ENCODE measurements around the gene ASTN2. TPM values are rescaled to one million over a fixed set of nuclear protein-coding genes. Genes with fewer than 3 reads are reported as not detected.

The ASTN2 gene
- polyA plus RNA-seq, 1 donor from 2014 or later, result 6.8 TPM

DNA sequence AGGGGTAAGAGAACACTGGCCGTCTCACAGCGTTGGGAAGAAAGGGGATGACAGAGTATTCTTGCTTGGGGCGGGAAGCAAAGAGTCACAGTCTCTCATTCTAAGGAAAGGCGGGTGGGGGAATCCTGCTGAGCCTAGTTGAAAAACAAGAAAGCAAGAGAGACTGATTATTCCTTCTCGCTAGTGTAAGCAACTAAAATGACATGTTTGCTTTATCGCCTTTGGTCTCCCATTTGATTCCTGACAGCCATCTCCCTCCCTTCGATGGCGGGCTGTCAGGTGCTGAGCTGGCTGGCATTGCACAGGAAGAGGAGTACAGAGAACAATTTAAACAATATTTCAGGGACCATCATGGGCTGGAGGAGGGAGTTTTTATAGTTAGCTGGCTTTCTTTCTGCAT is 331.3 kb downstream of the ASTN2 start:
- no peaks in the 10 kb centered on the region for H3K79me2 ChIP-seq (replicated peaks; ENCODE audit: insufficient read depth, low read length)
- H3F3A ChIP-seq (ENCODE audit: insufficient read depth, low read length, poor library complexity, severe bottlenecking), result no peaks in the 10 kb centered on the region
- peak overlapping the region; percentile 25 for H3K9ac ChIP-seq (ENCODE audit: low read length)
- H2AFZ ChIP-seq (ENCODE audit: low read depth, low read length), result no peak overlapping the region
- no peaks in the 10 kb centered on the region for H4K20me1 ChIP-seq (ENCODE audit: insufficient read depth)
- peak overlapping the region; percentile 19 for H3K4me2 ChIP-seq (ENCODE audit: low read length)
- peak overlapping the region; percentile 11 for H3K27ac ChIP-seq (ENCODE audit: low read length)
- no peaks in the 10 kb centered on the region for H3K27me3 ChIP-seq (ENCODE audit: insufficient read depth, low read depth, low read length)
- no peaks in the 10 kb centered on the region for H3K9me2 ChIP-seq (ENCODE audit: insufficient read depth, low read length)
- no peaks in the 10 kb centered on the region for H3K36me3 ChIP-seq (ENCODE audit: insufficient read depth, low read length)
- H3K4me3 ChIP-seq (ENCODE audit: low read length), result peak overlapping the region; percentile 52
- TF ChIP-seq, protein P1, sequence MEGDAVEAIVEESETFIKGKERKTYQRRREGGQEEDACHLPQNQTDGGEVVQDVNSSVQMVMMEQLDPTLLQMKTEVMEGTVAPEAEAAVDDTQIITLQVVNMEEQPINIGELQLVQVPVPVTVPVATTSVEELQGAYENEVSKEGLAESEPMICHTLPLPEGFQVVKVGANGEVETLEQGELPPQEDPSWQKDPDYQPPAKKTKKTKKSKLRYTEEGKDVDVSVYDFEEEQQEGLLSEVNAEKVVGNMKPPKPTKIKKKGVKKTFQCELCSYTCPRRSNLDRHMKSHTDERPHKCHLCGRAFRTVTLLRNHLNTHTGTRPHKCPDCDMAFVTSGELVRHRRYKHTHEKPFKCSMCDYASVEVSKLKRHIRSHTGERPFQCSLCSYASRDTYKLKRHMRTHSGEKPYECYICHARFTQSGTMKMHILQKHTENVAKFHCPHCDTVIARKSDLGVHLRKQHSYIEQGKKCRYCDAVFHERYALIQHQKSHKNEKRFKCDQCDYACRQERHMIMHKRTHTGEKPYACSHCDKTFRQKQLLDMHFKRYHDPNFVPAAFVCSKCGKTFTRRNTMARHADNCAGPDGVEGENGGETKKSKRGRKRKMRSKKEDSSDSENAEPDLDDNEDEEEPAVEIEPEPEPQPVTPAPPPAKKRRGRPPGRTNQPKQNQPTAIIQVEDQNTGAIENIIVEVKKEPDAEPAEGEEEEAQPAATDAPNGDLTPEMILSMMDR (IDR thresholded peaks at IDR 0.05; ENCODE audit: poor library complexity, severe bottlenecking), result no peak
- TF ChIP-seq, protein P2, sequence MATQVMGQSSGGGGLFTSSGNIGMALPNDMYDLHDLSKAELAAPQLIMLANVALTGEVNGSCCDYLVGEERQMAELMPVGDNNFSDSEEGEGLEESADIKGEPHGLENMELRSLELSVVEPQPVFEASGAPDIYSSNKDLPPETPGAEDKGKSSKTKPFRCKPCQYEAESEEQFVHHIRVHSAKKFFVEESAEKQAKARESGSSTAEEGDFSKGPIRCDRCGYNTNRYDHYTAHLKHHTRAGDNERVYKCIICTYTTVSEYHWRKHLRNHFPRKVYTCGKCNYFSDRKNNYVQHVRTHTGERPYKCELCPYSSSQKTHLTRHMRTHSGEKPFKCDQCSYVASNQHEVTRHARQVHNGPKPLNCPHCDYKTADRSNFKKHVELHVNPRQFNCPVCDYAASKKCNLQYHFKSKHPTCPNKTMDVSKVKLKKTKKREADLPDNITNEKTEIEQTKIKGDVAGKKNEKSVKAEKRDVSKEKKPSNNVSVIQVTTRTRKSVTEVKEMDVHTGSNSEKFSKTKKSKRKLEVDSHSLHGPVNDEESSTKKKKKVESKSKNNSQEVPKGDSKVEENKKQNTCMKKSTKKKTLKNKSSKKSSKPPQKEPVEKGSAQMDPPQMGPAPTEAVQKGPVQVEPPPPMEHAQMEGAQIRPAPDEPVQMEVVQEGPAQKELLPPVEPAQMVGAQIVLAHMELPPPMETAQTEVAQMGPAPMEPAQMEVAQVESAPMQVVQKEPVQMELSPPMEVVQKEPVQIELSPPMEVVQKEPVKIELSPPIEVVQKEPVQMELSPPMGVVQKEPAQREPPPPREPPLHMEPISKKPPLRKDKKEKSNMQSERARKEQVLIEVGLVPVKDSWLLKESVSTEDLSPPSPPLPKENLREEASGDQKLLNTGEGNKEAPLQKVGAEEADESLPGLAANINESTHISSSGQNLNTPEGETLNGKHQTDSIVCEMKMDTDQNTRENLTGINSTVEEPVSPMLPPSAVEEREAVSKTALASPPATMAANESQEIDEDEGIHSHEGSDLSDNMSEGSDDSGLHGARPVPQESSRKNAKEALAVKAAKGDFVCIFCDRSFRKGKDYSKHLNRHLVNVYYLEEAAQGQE (IDR thresholded peaks at IDR 0.05; ENCODE audit: borderline replicate concordance), result peak; percentile 56
- TF ChIP-seq EZH2 (IDR thresholded peaks at IDR 0.05; ENCODE audit: borderline replicate concordance, insufficient read depth, low read length, poor library complexity, severe bottlenecking) (no peak), EP300 (conservative IDR thresholded peaks at IDR 0.05; ENCODE audit: poor library complexity, severe bottlenecking) (peak; percentile 80), POLR2AphosphoS5 (IDR thresholded peaks at IDR 0.05) (peak; percentile 87), MXI1 (conservative IDR thresholded peaks at IDR 0.05; ENCODE audit: poor library complexity, severe bottlenecking) (no peak), TAF1 (IDR thresholded peaks at IDR 0.05; ENCODE audit: low read depth) (no peak), RAD21 (conservative IDR thresholded peaks at IDR 0.05) (peak; percentile 15)
- H3K9me3 ChIP-seq (ENCODE audit: low read length), result no peaks in the 10 kb centered on the region

DNA sequence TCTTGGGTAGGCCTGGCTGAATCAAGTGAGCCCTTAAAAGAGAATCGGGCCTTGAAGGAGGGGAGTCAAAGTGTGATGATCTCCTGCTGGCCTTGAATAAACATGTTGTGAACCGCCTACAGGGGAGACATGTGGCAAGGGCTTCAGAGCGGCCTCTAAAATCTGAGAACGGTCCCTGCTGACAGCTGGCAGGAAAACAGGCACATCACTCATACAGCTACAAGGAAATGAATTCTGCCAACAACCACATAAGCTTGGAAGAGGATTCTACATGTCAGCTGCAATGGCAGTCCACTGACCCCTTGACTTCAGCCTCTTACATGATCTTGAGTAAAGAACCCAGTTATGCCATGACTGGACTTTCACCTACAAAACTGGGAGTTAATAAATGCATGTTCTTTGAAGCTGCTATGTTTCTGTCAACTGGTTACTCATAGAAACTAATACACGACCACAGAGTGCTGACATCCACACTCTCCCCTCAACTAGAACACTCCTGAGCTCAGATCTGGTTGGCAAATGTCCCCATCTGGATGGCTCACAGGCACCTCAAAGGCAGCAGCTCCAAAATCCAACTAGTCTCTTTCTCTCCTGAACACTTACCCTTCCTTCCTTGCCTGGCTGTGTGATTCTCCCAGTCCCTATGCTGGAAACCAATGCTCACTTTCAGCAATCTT is 333.1 kb downstream of the ASTN2 start:
- no peaks in the 10 kb centered on the region for H3F3A ChIP-seq (ENCODE audit: insufficient read depth, low read length, poor library complexity, severe bottlenecking)
- no peak overlapping the region for H3K9ac ChIP-seq (ENCODE audit: low read length)
- H4K20me1 ChIP-seq (ENCODE audit: insufficient read depth), result no peaks in the 10 kb centered on the region
- no peaks in the 10 kb centered on the region for H3K36me3 ChIP-seq (ENCODE audit: insufficient read depth, low read length)
- no peak overlapping the region for H3K4me2 ChIP-seq (ENCODE audit: low read length)
- H3K27ac ChIP-seq (ENCODE audit: low read length), result no peak overlapping the region
- H2AFZ ChIP-seq (ENCODE audit: low read depth, low read length), result no peak overlapping the region
- no peaks in the 10 kb centered on the region for H3K9me2 ChIP-seq (ENCODE audit: insufficient read depth, low read length)
- H3K4me3 ChIP-seq (ENCODE audit: low read length), result no peak overlapping the region
- no peaks in the 10 kb centered on the region for H3K27me3 ChIP-seq (ENCODE audit: insufficient read depth, low read depth, low read length)
- TF ChIP-seq RAD21 (conservative IDR thresholded peaks at IDR 0.05) (no peak), SMC3 (conservative IDR thresholded peaks at IDR 0.05; ENCODE audit: poor library complexity) (no peak), EP300 (conservative IDR thresholded peaks at IDR 0.05; ENCODE audit: poor library complexity, severe bottlenecking) (no peak), EZH2 (IDR thresholded peaks at IDR 0.05; ENCODE audit: borderline replicate concordance, insufficient read depth, low read length, poor library complexity, severe bottlenecking) (no peak), POLR2AphosphoS5 (IDR thresholded peaks at IDR 0.05) (no peak), MXI1 (conservative IDR thresholded peaks at IDR 0.05; ENCODE audit: poor library complexity, severe bottlenecking) (no peak), TAF1 (IDR thresholded peaks at IDR 0.05; ENCODE audit: low read depth) (no peak)
- TF ChIP-seq, protein P2 (IDR thresholded peaks at IDR 0.05; ENCODE audit: borderline replicate concordance), result no peak
- TF ChIP-seq, protein P1 (IDR thresholded peaks at IDR 0.05; ENCODE audit: poor library complexity, severe bottlenecking), result no peak
- H3K9me3 ChIP-seq (ENCODE audit: low read length), result no peaks in the 10 kb centered on the region
- H3K79me2 ChIP-seq (replicated peaks; ENCODE audit: insufficient read depth, low read length), result no peaks in the 10 kb centered on the region
